GM18861 (cell line): ENCODE measurements around the gene PTPRN2.
"Not testable (repeated sequence)": the region's sequence is repeated elsewhere in the genome, so short reads cannot be mapped to it uniquely, and the experiment has no call there.

ENCODE experiments used
- ATAC-seq: cut with Tn5 transposase; IDR thresholded peaks from one replicate; pipeline ENCODE4 v1.9.1; 2021; ENCODE audit not compliant: unreplicated experiment

PTPRN2 gene

DNA sequence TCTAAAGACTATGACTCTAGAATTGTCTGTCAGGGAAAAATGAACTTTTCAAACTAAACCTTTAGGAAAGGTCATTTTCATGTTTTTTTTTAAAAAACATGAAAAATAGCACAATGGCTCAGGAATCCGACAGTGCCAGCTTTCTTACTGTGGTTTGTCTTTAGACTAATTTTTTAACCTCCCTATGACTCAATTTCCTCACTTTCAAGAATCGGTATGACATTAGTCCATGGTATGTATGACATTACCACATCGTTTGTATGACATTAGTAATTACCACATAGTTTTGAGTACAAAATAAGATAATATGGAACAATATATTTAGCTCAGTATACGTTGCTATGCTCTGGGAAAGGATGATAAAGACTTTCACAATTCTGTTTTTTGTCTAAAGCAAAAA, 383.2 kb downstream of the PTPRN2 start:
- ATAC-seq, result no peak

DNA sequence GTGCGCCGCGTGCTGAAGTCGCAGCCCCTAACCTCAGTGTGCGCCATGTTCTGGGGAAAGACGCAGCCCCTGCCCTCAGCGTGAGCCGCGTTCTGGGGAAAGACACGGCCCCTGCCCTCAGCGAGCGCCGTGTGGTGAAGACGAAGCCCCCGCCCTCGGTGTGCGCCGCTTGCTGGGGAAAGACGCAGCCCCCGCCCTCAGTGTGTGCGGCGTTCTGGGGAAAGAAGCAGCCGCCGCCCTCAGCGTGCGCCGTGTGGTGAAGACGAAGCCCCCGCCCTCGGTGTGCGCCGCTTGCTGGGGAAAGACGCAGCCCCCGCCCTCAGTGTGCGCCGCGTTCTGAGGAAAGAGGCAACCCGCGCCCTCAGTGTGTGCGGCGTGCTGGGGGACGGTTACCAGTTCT, 383.7 kb downstream of the PTPRN2 start:
- ATAC-seq, result not testable (repeated sequence)

DNA sequence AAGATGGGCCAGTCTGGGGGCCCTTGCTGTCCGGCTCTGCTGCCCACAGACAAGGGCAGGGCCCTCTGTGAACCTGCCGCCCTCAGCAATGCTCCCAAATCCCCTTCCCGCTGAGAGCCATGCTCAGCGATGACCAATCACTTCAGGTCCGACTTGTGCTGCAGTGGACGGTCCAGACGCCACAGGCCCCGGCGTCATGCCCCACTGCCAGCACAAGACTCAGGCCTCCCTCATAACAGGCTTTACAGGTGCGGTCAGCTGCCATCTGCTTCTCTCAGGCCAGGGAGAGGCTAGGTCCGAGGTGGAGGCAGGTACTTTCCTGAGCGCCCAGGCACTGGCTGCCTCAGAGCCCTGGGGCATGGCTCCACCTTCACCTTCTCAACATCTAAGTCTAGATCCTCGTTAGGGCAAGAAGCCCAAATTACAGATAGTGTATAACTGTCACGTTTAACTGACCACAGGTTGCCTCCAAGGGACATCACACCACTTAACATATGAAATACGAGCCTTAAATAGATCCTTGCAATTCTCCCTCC, 393.2 kb downstream of the PTPRN2 start:
- ATAC-seq, result no peak

DNA sequence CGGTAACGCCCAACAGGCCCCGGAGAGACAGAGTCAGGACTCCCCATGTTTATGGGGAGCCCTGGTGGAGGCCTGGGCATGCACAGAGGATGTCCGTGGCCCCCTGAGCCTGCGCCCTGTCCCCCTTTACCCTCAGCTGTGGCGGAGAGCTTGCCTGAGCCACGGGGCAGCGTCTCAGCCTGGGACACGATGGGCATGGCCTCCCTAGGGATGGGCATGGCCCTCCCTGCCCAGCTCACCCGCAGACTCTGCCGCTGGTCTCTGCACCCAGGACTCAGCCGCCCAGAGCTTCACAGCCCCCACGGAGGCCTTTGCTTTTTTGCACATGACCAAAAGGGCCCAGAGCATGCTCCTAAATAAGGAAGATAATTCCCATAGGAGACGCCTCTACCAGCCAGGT, 394.2 kb downstream of the PTPRN2 start:
- ATAC-seq, result no peak

DNA sequence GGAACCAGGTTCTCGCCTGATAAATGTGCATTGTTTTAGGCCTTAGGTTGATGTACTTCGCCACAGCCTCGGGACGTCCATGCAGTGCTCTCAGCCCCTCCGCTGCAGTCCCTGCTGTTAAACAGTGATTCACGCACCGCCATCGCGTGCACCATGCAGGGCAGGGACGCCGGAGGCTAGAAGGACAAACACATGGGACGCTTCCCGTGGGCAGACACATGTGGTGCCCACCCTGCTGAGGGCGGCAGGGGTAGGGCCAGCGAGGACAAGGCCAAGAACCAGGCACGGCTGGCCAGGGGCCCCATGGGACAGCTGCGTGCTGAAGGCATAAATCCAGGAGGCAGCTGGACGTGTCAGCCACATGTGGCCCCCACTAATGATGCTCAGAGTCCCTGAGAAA, 394.7 kb downstream of the PTPRN2 start:
- ATAC-seq, result no peak

DNA sequence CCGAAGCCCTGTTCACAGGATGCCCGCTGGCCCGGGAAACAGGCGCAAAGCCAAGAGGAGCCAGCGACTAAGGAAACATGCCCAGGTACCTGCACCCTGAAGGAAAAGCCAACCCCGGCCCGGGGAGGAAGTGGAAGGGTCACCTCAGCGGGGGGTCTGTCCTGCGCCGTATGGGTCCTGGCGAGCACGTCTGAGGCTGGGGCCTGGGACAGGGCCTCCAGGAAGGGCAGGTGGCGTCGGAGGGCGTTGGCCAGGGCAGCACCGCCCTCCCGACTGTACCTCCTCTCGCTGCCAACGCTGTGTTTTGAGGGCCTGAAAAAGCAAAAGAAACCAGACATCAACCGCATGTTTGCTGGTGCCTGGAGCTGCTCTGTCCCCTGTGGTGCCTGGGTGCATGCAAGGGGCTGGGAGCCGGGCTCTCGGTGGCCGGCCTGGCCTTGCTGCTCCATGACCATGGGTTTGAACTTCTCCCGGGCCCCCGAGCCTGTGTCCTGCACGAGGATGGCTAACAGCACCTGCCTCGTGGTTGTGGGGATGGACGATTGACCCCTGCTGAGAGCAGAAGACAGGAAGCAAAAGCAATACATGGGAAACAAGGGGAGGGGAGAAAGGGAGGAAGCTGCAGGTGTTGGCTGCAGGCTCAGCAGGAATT, 395.3 kb downstream of the PTPRN2 start:
- ATAC-seq, result no peak

DNA sequence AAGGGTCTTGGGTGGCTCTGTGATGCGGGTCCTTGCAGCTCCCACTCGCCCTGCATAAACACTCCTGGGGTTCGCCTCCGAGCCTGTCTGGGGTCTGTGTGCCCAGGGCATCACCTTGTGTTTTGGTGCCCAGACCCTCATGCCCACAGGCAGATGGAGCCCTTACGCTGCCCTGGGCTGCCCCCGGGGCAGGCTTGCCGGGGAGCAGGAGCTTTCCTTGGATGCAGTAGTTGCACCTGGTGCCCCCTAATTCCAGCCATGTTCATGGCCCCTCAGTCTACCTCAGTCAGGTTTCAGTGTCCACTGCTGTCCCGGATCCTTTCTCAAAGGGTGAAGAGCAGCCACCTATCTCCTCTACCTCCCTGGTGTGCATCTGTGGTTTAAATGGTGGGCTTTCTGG, 396.0 kb downstream of the PTPRN2 start:
- no peak for ATAC-seq

DNA sequence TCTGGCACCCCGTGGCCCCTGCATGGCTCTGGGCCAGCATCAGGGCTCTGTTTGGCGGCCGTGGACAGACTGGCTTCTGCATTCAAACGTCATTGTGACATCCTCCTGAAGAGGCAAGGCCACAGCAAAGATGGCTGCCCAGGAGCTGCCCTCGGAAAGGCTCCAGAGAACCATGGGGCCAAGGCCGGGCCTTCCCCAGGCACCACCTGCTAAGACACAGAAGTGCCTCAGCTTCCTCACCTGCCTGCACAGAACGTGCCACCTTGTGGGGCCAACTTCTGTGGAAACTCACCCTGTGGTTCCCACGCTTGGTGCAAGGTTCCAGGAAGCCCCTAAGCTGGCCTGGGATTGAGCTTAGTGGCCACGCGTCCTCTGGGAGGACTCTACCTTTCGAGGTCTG, 396.9 kb downstream of the PTPRN2 start:
- no peak for ATAC-seq

DNA sequence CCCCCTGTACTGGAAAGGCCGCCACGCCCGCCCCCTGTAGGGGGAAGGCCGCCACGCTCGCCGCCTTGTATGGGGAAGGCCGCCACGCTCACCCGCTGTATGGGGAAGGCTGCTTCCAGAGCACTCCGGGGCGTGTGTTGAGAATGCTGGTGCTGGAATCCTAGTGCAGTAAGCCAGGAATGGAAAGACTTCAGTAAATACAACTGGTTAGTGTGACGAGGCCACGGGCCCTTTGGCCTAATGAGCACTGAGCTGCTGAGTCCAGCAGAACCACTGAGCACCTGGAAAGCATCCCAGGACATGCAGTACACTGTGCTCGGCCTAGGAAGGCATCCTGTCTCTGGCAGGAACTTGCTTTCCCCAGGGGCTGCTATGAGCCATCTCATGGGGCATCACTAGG, 398.9 kb downstream of the PTPRN2 start:
- ATAC-seq, result no peak

DNA sequence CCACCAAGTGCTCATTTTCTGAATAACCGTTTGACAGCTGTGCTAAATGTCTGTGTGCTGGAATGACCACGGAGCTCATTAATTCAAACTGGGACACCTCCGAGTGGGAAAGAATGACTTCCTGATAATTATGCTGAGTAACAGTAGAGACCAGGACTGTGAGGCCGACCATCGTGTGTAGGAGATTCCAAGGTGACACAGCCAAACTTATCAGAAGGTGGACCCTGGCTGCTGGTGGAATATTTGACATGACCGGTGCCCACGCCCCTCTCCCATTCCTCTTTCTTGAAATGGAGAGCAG, 400.0 kb downstream of the PTPRN2 start:
- no peak for ATAC-seq

DNA sequence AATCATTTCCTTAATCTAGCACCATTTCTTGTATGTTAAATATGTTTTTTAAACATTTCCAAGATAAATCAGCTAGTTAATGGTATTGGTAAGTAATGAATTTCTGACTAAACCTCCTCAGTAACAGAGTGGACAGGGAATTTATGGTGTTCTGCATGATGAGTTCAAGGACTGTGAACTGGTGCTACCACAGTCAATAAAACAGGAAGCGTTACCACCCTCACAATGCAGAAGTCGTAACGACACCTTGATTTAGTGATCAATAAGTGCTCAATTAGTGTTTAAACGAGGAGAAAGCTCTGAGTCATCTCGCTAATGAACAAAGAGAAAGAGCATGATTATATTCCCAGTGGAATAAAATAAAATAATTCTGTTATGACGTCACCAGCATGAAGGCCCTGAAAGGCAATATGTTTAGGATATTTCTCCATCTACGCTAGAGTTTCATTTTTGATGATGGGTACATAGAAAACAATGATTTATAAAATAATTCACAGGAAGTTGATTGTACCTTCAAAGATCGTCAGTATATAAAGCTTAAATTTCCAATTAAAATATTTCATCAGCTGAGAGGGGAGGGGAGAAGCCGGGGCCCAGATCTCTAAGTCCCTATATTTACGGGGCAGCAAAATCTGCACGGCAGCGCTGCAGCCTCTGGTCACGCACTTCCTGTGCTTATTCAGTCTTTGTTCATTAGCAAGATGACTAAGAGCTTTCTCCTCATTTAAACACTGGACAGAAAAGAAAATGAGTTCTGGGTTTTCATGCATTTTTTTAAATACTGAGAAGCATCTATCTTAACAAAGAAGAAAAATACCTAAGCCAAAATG, 400.5 kb downstream of the PTPRN2 start:
- ATAC-seq, result no peak

DNA sequence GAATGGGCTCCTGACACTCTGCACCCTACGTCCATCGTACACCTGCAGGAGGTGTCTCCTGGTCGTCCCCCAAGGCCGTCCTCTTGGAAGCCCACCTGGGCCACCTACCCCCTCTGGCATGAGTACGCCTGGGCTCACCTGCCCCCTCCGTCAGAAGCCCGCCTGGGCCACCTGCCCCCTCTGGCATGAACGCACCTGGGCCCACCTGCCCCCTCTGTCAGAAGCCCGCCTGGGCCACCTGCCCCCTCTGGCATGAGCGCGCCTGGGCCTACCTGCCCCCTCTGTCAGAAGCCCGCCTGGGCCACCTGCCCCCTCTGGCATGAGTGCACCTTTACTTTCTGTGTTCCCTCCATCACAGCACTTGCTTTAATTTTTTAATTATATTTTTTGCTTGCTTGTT, 401.2 kb downstream of the PTPRN2 start:
- ATAC-seq, result no peak

DNA sequence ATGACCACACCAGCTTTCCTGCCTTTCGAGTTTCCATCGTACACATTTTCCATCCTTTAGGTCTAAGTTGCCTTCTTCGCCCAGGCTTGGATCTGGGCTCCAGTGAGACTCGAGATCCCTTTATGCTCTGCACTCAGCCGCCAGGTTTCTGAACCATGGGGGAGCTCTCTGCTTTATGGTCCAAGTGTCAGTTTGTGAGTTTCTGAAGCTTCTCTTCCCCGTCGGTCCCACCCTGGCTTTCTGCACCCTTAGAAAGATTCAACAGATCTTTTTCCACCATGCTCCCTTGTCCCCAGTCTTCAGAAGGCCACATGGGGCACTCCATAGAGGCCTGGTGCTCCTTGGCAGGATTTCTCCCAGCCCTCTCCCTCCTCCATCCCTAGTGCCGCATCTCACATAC, 402.0 kb downstream of the PTPRN2 start:
- no peak for ATAC-seq

DNA sequence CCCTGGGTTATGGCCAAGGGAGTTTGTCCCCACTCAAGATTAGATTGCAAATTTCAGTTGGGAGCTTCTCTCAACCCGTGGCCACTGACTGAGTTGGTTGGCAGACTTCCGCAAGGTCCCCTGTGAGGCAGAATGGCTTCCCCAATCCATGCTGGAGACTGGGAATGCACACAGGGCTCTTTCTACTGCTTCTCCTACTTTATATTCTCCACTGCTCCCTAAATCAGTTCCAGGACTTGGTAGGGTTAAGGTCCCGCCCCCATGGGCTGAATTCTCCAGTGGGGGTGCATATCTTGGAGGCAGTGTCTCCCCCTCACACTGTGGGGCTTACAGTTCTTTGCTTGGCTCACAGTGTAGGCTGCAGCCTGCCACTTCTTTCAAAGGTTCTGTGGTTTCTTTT, 404.2 kb downstream of the PTPRN2 start:
- ATAC-seq, result no peak

DNA sequence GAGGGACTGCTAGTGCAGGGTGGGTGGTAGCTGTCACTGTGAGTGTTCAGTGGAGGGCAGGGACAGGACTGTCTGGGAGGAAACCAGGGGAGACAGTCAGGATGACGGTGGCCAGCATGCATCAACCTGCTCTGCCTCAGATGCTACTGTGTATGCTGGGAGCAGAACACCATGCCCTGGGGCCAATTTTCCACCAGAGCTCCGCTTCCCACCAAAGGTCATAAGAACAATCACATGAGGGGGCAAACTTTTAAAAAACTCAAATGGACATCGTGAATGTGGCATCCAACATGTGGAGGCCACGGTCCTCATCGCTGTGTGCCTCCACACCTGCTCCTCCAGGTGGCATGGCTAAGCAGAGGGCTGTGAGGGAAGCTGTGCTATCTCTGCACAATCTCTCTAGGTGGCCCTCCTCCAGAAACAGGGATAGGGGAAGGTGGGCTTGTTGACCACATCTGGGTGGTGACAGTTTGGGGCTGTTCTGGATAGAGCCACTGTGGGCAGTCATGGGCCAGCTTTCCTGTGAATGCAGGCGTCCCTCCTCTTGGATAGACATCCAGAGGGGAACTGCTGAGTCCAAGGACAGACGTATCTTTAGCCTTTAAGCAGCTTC, 411.0 kb downstream of the PTPRN2 start:
- no peak for ATAC-seq

DNA sequence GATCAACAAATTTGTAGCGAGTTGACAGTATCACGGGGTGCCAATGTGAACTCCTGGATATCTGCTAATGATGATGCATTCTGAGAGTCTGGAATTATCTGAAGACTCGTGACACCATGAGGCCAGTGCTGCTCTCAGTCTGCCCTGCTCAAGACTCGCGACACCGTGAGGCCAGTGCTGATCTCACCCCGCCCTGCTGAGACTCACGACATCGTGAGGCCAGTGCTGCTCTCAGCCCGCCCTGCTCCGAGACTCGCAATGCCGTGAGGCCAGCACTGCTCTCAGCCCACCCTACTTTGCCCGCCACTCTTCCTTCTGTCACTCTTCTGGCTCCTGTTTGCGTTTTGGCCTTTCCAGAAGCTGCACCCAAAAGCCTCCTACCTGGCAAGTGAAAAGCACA, 411.8 kb downstream of the PTPRN2 start:
- ATAC-seq, result no peak

DNA sequence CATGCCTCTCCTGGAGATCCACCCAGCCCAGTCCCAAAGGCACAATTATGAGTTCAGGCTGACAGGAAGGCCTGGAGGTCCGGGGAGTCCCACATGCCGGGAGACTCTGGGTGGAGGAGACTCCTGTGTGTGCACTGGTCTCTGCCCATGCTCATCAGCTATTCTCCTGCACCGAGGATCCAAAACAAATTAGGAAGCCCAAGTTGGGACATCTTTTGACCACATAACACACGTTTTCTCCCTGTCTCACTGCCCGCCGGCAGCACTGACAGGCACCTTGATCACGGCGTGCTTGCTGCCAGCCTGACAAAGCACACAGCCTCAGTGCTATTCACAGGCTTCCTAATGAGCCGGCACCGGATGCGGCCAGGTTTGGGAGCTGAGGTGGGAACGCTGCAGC, 412.7 kb downstream of the PTPRN2 start:
- ATAC-seq, result no peak

DNA sequence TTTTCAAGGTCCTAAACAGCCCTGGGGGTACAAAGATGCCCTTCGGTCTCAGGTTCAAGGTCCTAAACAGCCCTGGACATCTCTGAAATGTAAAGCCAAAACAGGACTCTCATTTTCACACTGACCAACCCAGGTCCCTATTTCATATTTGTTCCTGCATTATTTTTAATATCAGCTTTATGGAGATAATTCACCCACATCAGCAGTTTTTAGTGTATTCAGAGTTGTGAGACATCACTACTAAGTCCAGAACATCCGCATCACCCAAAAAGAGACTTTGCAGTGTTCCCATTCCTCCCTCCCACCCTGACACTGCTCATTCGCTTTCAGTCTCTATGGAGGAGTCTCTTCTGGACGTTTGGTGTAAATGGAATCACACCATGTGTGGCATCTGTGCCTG, 420.2 kb downstream of the PTPRN2 start:
- no peak for ATAC-seq

DNA sequence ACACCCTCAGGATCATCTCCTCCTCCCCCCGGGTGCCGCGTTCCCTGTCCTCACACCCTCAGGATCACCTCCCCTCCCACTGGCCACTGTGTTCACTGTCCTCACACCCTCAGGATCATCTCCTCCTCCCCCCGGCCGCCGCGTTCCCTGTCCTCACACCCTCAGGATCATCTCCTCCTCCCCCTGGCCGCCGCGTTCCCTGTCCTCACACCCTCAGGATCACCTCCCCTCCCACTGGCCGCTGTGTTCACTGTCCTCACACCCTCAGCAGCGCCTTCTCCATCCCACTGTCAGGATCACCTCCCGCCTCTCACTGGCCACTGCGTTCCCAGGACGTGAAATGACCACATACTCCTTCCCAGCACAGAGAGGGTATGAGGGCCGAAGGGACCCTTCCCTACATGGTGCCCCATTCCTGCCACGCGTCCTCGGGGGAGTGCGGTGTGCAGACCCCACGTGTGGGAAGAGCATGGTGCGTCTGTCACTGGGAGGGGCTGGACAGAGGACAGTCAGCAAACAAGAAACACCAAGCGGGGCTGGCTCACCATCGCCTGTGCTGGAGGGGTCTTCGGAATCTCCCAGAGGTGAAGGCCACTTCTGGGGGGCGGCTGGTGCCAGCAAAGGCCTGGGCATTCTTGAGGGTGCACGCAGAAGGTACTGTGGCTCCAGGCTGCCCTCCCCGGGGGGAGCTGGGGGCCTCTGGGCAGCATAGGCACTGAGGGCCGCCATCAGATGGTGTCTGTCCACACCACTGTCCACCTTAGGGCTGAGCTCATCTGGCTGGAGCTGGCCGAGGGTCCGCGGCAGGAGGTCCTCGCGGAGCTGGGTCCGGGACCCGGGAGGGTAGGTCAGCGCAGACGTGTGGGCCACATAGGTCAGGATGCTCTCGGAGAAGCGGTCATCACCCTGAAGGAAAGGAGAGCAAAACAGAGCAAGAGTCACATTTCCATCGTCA, 421.0 kb downstream of the PTPRN2 start:
- ATAC-seq, result no peak

DNA sequence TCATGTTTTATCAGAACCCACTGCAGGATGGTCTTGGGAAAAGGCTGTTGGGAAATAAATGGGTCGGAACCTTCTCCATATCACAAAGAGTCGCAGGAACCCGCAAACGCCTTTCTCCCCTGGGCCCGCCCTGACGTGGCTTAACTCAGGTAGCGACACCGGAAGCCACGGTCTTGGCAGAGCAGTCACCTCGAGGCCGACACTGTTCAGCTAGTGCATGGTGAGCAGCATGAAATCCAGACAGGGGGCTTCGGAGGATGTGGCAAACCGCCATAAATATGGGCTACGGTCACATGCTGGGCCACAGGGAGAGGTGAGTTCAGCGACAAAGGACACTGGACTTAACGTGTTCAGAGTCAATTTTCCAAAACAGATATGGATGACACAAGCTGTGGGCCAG, 421.9 kb downstream of the PTPRN2 start:
- ATAC-seq, result no peak
